K562 (cell line): ENCODE data around the gene SRBD1. TPM values are rescaled to one million over a fixed set of nuclear protein-coding genes. Genes with fewer than 3 reads are reported as not detected.

Source experiments
- ATAC-seq: fragments of 200-7000 bp; cut with Tn5 transposase; 3 replicates; pipeline ENCODE4 v1.9.1; 2020; ENCODE audit warnings: moderate library complexity
- BruUV-seq: library from RNA; stranded (reverse); fragments of 400-500 nt; replicated peaks from 2 replicates; lab custom pipeline; 2021; lab: Mats Ljungman, UMichigan
- CTCF ChIA-PET: fragments of 300-600 bp; formaldehyde crosslinking; extraction: SDS; loops from one replicate; lab custom pipeline; 2021; ENCODE audit warnings: low intra/inter-chr PET ratio; lab: Yijun Ruan, JAX
- POLR2A ChIA-PET: fragments of 300-600, 350-650 bp; sonication (Branson Sonifier 250); formaldehyde crosslinking; extraction: SDS; loops from one replicate; lab custom pipeline; 2021; ENCODE audit warnings: antibody characterized with exemption, inconsistent platforms; lab: Yijun Ruan, JAX
- DNase-seq, 4 experiments: peaks; one replicate each; pipeline versions ENCODE4 v3.0.0 to v3.0.0-alpha.2; 2011 to 2018; ENCODE audit warnings: low spot score in 3 of 4, mixed read lengths in 3 of 4; ENCODE audit errors: extremely low read depth in 1 of 4
- FAIRE-seq: peaks from 2 replicates; lab custom pipeline; 2011; peaks lifted over from hg19 to GRCh38; lab: Jason Lieb, UNC
- H2AFZ ChIP-seq: 2 replicates; pipeline ENCODE4 v1.6.0; 2011; ENCODE audit warnings: low read depth, low read length, control low read depth, inconsistent platforms
- H3K27ac ChIP-seq: fragments of 200-600 bp; 3 replicates; pipeline ENCODE4 v1.8.0; 2011; ENCODE audit warnings: low read depth, mild to moderate bottlenecking, control low read depth, inconsistent platforms, low read length, moderate library complexity, mixed read lengths; ENCODE audit errors: extremely low read depth
- H3K27me3 ChIP-seq, 2 experiments: fragments of 300-600 bp in 1 of 2; 2 replicates in 1 of 2; 3 replicates in 1 of 2; pipeline versions ENCODE4 v1.6.0 to v1.8.0; 2011; ENCODE audit warnings: inconsistent platforms in 2 of 2, low read length in 2 of 2, mild to moderate bottlenecking in 1 of 2, mixed read lengths in 1 of 2, moderate library complexity in 1 of 2; ENCODE audit not compliant: control insufficient read depth in 2 of 2, insufficient read depth in 2 of 2
- H3K36me3 ChIP-seq: fragments of 300-600 bp; 3 replicates; pipeline ENCODE4 v1.8.0; 2011; ENCODE audit warnings: mild to moderate bottlenecking, low read length, inconsistent platforms; ENCODE audit not compliant: control insufficient read depth, insufficient read depth
- H3K4me1 ChIP-seq, 2 experiments: fragments of 200-600 bp in 1 of 2; replicated peaks in 1 of 2; 2 replicates in 1 of 2; 3 replicates in 1 of 2; pipeline versions ENCODE4 v1.5.1 to v1.8.0; 2011; ENCODE audit warnings: inconsistent platforms in 2 of 2, low read length in 2 of 2, mild to moderate bottlenecking in 1 of 2, mixed read lengths in 1 of 2, moderate library complexity in 1 of 2; ENCODE audit not compliant: control insufficient read depth in 2 of 2, insufficient read depth in 2 of 2
- H3K4me2 ChIP-seq: 2 replicates; pipeline ENCODE4 v1.6.1; 2011; ENCODE audit warnings: low read length, control low read depth, inconsistent platforms, mixed read lengths; ENCODE audit not compliant: insufficient read depth
- H3K4me3 ChIP-seq: fragments of 200-600 bp; sonication (generic), shearing (Covaris generic); 2 replicates; pipeline ENCODE4 v1.5.1; 2016; ENCODE audit warnings: control low read depth, inconsistent platforms
- H3K79me2 ChIP-seq: fragments of 200-600 bp; 3 replicates; pipeline ENCODE4 v1.8.0; 2011; ENCODE audit warnings: low read length, inconsistent platforms; ENCODE audit not compliant: control insufficient read depth, insufficient read depth
- H3K9ac ChIP-seq, 2 experiments: 2 replicates each; pipeline versions ENCODE4 v1.6.0 to v1.6.1; 2011; ENCODE audit warnings: low read depth in 2 of 2, low read length in 2 of 2, control low read depth in 1 of 2, inconsistent platforms in 1 of 2, mild to moderate bottlenecking in 1 of 2, mixed read lengths in 1 of 2; ENCODE audit not compliant: insufficient read depth in 1 of 2
- H3K9me1 ChIP-seq: one replicate; pipeline ENCODE4 v1.6.0; 2011; ENCODE audit warnings: inconsistent platforms, mild to moderate bottlenecking, low read length, moderate library complexity; ENCODE audit not compliant: control insufficient read depth, insufficient read depth
- H3K9me3 ChIP-seq: replicated peaks from 2 replicates; pipeline ENCODE4 v1.5.1; 2011; ENCODE audit warnings: low read depth, low read length, inconsistent platforms; ENCODE audit not compliant: control insufficient read depth, insufficient read depth
- H4K20me1 ChIP-seq: replicated peaks from 2 replicates; pipeline ENCODE4 v1.6.1; 2011; ENCODE audit warnings: low read length, inconsistent platforms, mixed read lengths; ENCODE audit not compliant: control insufficient read depth, insufficient read depth
- CTCF ChIP-seq, 3 experiments: IDR thresholded peaks in 2 of 3; conservative IDR thresholded peaks in 1 of 3; 2 replicates each; pipeline ENCODE4 v1.5.1; 2011 to 2012; ENCODE audit warnings: low read length in 3 of 3, mild to moderate bottlenecking in 3 of 3, control low read depth in 2 of 3, improper control_type of control experiment in 1 of 3, inconsistent platforms in 1 of 3, low read depth in 1 of 3, mixed read lengths in 1 of 3, moderate library complexity in 1 of 3; ENCODE audit not compliant: insufficient read depth in 2 of 3
- KAT2B ChIP-seq: IDR thresholded peaks from one replicate; pipeline ENCODE4 v1.6.1; 2012; ENCODE audit warnings: low read depth, mild to moderate bottlenecking, control low read depth, inconsistent platforms, low read length, moderate library complexity
- NCOA2 ChIP-seq, 2 experiments: fragments of 450-650 bp; IDR thresholded peaks; 2 replicates each; pipeline ENCODE4 v1.6.1; 2018; ENCODE audit warnings: mild to moderate bottlenecking in 2 of 2, moderate library complexity in 1 of 2; ENCODE audit not compliant: partially characterized antibody in 2 of 2
- NFE2L1 ChIP-seq: fragments of 450-650 bp; IDR thresholded peaks from 2 replicates; pipeline ENCODE4 v1.6.1; 2016; ENCODE audit warnings: missing genetic modification characterization, low read depth, mild to moderate bottlenecking, missing compliant biosample characterization, moderate library complexity, borderline replicate concordance
- PHB ChIP-seq: fragments of 250-450 bp; sonication (Bioruptor Pico); IDR thresholded peaks from 2 replicates; pipeline ENCODE4 v1.5.0; 2021
- RAD51 ChIP-seq: fragments of 450-650 bp; IDR thresholded peaks from 2 replicates; pipeline ENCODE4 v1.7.1; 2016; ENCODE audit warnings: low read depth, mild to moderate bottlenecking, borderline replicate concordance
- RBM25 ChIP-seq: fragments of 200-400 bp; formaldehyde crosslinking; IDR thresholded peaks from 2 replicates; pipeline ENCODE4 v1.6.1; 2018; ENCODE audit warnings: low read length, low read depth, moderate library complexity; ENCODE audit not compliant: severe bottlenecking
- TAL1 ChIP-seq: fragments of 450-650 bp; IDR thresholded peaks from 2 replicates; pipeline ENCODE4 v1.6.1; 2016; ENCODE audit warnings: mild to moderate bottlenecking
- THAP12 ChIP-seq: fragments of 250-450 bp; sonication (Bioruptor Pico); IDR thresholded peaks from 2 replicates; pipeline ENCODE4 v1.9.0; 2021; ENCODE audit warnings: mild to moderate bottlenecking, inconsistent platforms
- U2AF1 ChIP-seq: fragments of 200-400 bp; formaldehyde crosslinking; optimal IDR thresholded peaks from 2 replicates; pipeline ENCODE3; 2017; ENCODE audit warnings: mild to moderate bottlenecking, low read depth, low read length, moderate library complexity
- U2AF2 ChIP-seq: fragments of 200-400 bp; formaldehyde crosslinking; optimal IDR thresholded peaks from 2 replicates; pipeline ENCODE3; 2017; ENCODE audit warnings: low read depth, mild to moderate bottlenecking, low read length
- ZBTB5 ChIP-seq: fragments of 450-650 bp; IDR thresholded peaks from 2 replicates; pipeline ENCODE4 v1.6.1; 2017; ENCODE audit warnings: antibody characterized with exemption
- ZNF280A ChIP-seq: fragments of 450-650 bp; IDR thresholded peaks from 2 replicates; pipeline ENCODE4 v1.6.1; 2018; ENCODE audit warnings: mild to moderate bottlenecking, low read depth; ENCODE audit not compliant: partially characterized antibody
- ZNF431 ChIP-seq: sonication (generic); formaldehyde crosslinking; IDR thresholded peaks from 2 replicates; pipeline ENCODE4 v1.8.0; 2022; ENCODE audit warnings: mild to moderate bottlenecking, missing genetic modification reagents
- ZNF668 ChIP-seq: fragments of 250-450 bp; sonication (Bioruptor Pico); IDR thresholded peaks from 2 replicates; pipeline ENCODE4 v1.8.0; 2022; ENCODE audit warnings: mild to moderate bottlenecking, inconsistent platforms
- WGBS: fragments of 100-300 bp; shearing (Covaris generic); methylation state at CpG from one replicate; pipeline ENCODE4 v1.1.6; 2016; ENCODE audit warnings: low coverage, mixed read lengths; ENCODE audit not compliant: insufficient coverage; ENCODE audit errors: missing lambda C conversion rate; 5-methylcytosine and 5-hydroxymethylcytosine counted together
- in situ Hi-C: fragments of 300-500 bp; cut with MboI; formaldehyde crosslinking; loops from 4 replicates; pipeline ENCODE4 v1.15.0; 2018; ENCODE audit warnings: inconsistent platforms, mixed read lengths
- intact Hi-C: fragments of 100-400 bp; cut with micrococcal nuclease; formaldehyde crosslinking; loops from 2 replicates; pipeline ENCODE4 v1.14.2; 2022
- polyA plus RNA-seq, 8 experiments: library from polyadenylated mRNA; depleted of rRNA in 4 of 8; stranded (reverse) in 5 of 8; unstranded in 3 of 8; fragments of >200 nt; fragmentation: Nextera tagmentation in 2 of 8; fragmentation: Illumina TruSeq in 1 of 8; extraction: Ambion mirVana in 2 of 8; extraction: Trizol in 1 of 8; gene quantifications; 2 replicates each; pipeline versions ENCODE4 v1.2.1 to v1.2.3, GENCODE V29; 2011 to 2014; ENCODE audit warnings: inconsistent platforms in 1 of 8, missing spikeins in 1 of 8
- total RNA-seq, 7 experiments: library from RNA; depleted of rRNA in 6 of 7; stranded (reverse); fragments of >200 nt in 6 of 7; fragmentation: Illumina TruSeq in 2 of 7; extraction: Trizol in 2 of 7; gene quantifications; 2 replicates each; pipeline versions ENCODE4 v1.2.1 to v1.2.3, GENCODE V29; 2011 to 2021; ENCODE audit warnings: low replicate concordance in 1 of 7

Gene SRBD1
- total and polyA plus RNA-seq, 9 of the 15 experiments (the other 6 are each of a cell fraction or from before 2014, with no cell fraction given): 6.9 to 23.2 (median 14.7) TPM

- DNase-seq: no peak
- FAIRE-seq: no peak
- no peaks in the 10 kb centered on the region for H3K4me1 ChIP-seq
- no peaks in the 10 kb centered on the region for H3K36me3 ChIP-seq
- H3K27me3 ChIP-seq: peaks cover 0 to 2% of the 10 kb centered on the region in 2 experiments; a peak in 1 of 5 replicates
- H3K27ac ChIP-seq: no peak overlapping the region
- H3K79me2 ChIP-seq: no peaks in the 10 kb centered on the region
- H4K20me1 ChIP-seq: no peaks in the 10 kb centered on the region
- ChIA-PET CTCF (interaction anchor here (0.6 kb wide), 1 partner anchor 1089 kb away, joined by 3 read pairs; no protein-coding TSS in a partner anchor), POLR2A (no interaction called here)
- no peak overlapping the region for H3K4me2 ChIP-seq
- ATAC-seq: no peak
- H3K9ac ChIP-seq: no peak overlapping the region
- no peak overlapping the region for H3K4me3 ChIP-seq
- H3K9me1 ChIP-seq: no peaks in the 10 kb centered on the region
- intact Hi-C loops (no loop called here), in situ Hi-C loops (no loop called here)
- H3K9me3 ChIP-seq: no peaks in the 10 kb centered on the region
- no TSS peak for BruUV-seq
- H2AFZ ChIP-seq: no peak overlapping the region
- WGBS: 0% methylated on average over 1 of the region's 1 CpG
- TF ChIP-seq NCOA2 (IDR thresholded peaks at IDR 0.05; ENCODE audit: partially characterized antibody in 2 of 2) (no peak), ZNF431 (CRISPR knock-in tag) (no peak), ZNF668 (CRISPR knock-in tag) (no peak), U2AF2 (no peak), NFE2L1 (no peak), ZBTB5 (no peak), TAL1 (no peak), RAD51 (no peak), PHB (CRISPR knock-in tag) (no peak), RBM25 (no peak), CTCF (IDR thresholded peaks at IDR 0.05 in 2 of 3, conservative IDR thresholded peaks at IDR 0.05 in 1 of 3; ENCODE audit: insufficient read depth in 2 of 3, low read depth in 1 of 3, low read length in 3 of 3) (no peak), ZNF280A (no peak), KAT2B (no peak), U2AF1 (no peak), THAP12 (CRISPR knock-in tag) (no peak)
These were observed 242.3 kb downstream of the SRBD1 start for GRCh38 chr2:45368792-45369191.
